ENCODE data around the gene AUTS2. TPM values are rescaled to one million over a fixed set of nuclear protein-coding genes. Genes with fewer than 3 reads are reported as not detected.

Gene AUTS2
- total and polyA plus RNA-seq, 2 experiments from 2014 or later: 32.0 to 91.0 TPM

- Mint-ChIP-seq H3K27me3 (ENCODE audit: insufficient read depth, low read depth, poor library complexity) (no peaks in the 10 kb centered on the region), H3K4me1 (peaks cover 32% of the 10 kb centered on the region), H3K36me3 (ENCODE audit: low read depth) (no peaks in the 10 kb centered on the region), H3K4me3 (no peak overlapping the region), H3K9me3 (no peaks in the 10 kb centered on the region), H3K27ac (no peak overlapping the region)
- TF ChIP-seq NANOG (IDR thresholded peaks at IDR 0.05; ENCODE audit: borderline replicate concordance): no peak
- no peak for TF ChIP-seq EZH2 (IDR thresholded peaks at IDR 0.05; ENCODE audit: low read depth, unreplicated experiment)
- TF ChIP-seq, protein P1, sequence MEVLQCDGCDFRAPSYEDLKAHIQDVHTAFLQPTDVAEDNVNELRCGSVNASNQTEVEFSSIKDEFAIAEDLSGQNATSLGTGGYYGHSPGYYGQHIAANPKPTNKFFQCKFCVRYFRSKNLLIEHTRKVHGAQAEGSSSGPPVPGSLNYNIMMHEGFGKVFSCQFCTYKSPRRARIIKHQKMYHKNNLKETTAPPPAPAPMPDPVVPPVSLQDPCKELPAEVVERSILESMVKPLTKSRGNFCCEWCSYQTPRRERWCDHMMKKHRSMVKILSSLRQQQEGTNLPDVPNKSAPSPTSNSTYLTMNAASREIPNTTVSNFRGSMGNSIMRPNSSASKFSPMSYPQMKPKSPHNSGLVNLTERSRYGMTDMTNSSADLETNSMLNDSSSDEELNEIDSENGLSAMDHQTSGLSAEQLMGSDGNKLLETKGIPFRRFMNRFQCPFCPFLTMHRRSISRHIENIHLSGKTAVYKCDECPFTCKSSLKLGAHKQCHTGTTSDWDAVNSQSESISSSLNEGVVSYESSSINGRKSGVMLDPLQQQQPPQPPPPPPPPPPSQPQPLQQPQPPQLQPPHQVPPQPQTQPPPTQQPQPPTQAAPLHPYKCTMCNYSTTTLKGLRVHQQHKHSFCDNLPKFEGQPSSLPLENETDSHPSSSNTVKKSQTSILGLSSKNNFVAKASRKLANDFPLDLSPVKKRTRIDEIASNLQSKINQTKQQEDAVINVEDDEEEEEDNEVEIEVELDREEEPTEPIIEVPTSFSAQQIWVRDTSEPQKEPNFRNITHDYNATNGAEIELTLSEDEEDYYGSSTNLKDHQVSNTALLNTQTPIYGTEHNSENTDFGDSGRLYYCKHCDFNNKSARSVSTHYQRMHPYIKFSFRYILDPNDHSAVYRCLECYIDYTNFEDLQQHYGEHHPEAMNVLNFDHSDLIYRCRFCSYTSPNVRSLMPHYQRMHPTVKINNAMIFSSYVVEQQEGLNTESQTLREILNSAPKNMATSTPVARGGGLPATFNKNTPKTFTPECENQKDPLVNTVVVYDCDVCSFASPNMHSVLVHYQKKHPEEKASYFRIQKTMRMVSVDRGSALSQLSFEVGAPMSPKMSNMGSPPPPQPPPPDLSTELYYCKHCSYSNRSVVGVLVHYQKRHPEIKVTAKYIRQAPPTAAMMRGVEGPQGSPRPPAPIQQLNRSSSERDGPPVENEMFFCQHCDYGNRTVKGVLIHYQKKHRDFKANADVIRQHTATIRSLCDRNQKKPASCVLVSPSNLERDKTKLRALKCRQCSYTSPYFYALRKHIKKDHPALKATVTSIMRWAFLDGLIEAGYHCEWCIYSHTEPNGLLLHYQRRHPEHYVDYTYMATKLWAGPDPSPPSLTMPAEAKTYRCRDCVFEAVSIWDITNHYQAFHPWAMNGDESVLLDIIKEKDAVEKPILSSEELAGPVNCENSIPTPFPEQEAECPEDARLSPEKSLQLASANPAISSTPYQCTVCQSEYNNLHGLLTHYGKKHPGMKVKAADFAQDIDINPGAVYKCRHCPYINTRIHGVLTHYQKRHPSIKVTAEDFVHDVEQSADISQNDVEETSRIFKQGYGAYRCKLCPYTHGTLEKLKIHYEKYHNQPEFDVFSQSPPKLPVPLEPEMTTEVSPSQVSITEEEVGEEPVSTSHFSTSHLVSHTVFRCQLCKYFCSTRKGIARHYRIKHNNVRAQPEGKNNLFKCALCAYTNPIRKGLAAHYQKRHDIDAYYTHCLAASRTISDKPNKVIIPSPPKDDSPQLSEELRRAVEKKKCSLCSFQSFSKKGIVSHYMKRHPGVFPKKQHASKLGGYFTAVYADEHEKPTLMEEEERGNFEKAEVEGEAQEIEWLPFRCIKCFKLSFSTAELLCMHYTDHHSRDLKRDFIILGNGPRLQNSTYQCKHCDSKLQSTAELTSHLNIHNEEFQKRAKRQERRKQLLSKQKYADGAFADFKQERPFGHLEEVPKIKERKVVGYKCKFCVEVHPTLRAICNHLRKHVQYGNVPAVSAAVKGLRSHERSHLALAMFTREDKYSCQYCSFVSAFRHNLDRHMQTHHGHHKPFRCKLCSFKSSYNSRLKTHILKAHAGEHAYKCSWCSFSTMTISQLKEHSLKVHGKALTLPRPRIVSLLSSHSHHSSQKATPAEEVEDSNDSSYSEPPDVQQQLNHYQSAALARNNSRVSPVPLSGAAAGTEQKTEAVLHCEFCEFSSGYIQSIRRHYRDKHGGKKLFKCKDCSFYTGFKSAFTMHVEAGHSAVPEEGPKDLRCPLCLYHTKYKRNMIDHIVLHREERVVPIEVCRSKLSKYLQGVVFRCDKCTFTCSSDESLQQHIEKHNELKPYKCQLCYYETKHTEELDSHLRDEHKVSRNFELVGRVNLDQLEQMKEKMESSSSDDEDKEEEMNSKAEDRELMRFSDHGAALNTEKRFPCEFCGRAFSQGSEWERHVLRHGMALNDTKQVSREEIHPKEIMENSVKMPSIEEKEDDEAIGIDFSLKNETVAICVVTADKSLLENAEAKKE (CRISPR knock-in tag; IDR thresholded peaks at IDR 0.05): no peak
- TF ChIP-seq POLR2AphosphoS5 (IDR thresholded peaks at IDR 0.05; ENCODE audit: low read depth): no peak
- TF ChIP-seq CREB1 (CRISPR knock-in tag; IDR thresholded peaks at IDR 0.05; ENCODE audit: low read depth): no peak
- TF ChIP-seq JUNB (IDR thresholded peaks at IDR 0.05; ENCODE audit: unreplicated experiment): no peak
- TF ChIP-seq STAT1 (IDR thresholded peaks at IDR 0.05; ENCODE audit: unreplicated experiment): no peak
- no peak for TF ChIP-seq CTCF (conservative IDR thresholded peaks at IDR 0.05; ENCODE audit: low read depth in 2 of 2)
- TF ChIP-seq EZH2phosphoT487 (IDR thresholded peaks at IDR 0.05; ENCODE audit: unreplicated experiment): no peak
- TF ChIP-seq ZNF114 (CRISPR knock-in tag; IDR thresholded peaks at IDR 0.05): no peak
- no peak for TF ChIP-seq ETS1 (IDR thresholded peaks at IDR 0.05)
- no peak for TF ChIP-seq ZNF331 (CRISPR knock-in tag; IDR thresholded peaks at IDR 0.05; ENCODE audit: low read depth)
- TF ChIP-seq REST (IDR thresholded peaks at IDR 0.05; ENCODE audit: unreplicated experiment): no peak
- Histone ChIP-seq H3K27ac (ENCODE audit: low read depth) (no peak overlapping the region), H3K36me3 (ENCODE audit: insufficient read depth) (no peaks in the 10 kb centered on the region), H2AFZ (no peak overlapping the region), H3K9me2 (ENCODE audit: insufficient read depth) (no peaks in the 10 kb centered on the region), H3K4me2 (no peak overlapping the region), H3K27me3 (ENCODE audit: insufficient read depth) (no peaks in the 10 kb centered on the region), H3K4me3 (no peak overlapping the region), H3K79me2 (replicated peaks; ENCODE audit: insufficient read depth) (no peaks in the 10 kb centered on the region), H3F3A (replicated peaks; ENCODE audit: low read depth) (no peaks in the 10 kb centered on the region), H4K20me1 (replicated peaks; ENCODE audit: insufficient read depth) (no peaks in the 10 kb centered on the region), H3K4me1 (ENCODE audit: insufficient read depth) (peaks cover 30% of the 10 kb centered on the region)
- no peak for DNase-seq (ENCODE audit: low spot score)
- no peak for ATAC-seq
Observed at GRCh38 chr7:70030745-70031144, 432.5 kb downstream of the AUTS2 start.

Measured in GM23338 (cell line).